Glutamatergic neuron (in vitro differentiated cells): ENCODE measurements around the gene TBCE. TPM values are rescaled to one million over a fixed set of nuclear protein-coding genes. Genes with fewer than 3 reads are reported as not detected.

Source experiments
- DNase-seq: peaks from one replicate; pipeline ENCODE4 v3.0.0; 2022
- H3K27ac Mint-ChIP-seq: one replicate; pipeline ENCODE4 v1.8.0; 2020; ENCODE audit warnings: mild to moderate bottlenecking, mixed read lengths, inconsistent platforms; ENCODE audit not compliant: unreplicated experiment
- H3K27me3 Mint-ChIP-seq: one replicate; pipeline ENCODE4 v1.8.0; 2020; ENCODE audit warnings: mild to moderate bottlenecking, moderate library complexity, mixed read lengths, inconsistent platforms; ENCODE audit not compliant: unreplicated experiment
- H3K36me3 Mint-ChIP-seq: one replicate; pipeline ENCODE4 v1.8.0; 2020; ENCODE audit warnings: mild to moderate bottlenecking, mixed read lengths, inconsistent platforms; ENCODE audit not compliant: unreplicated experiment
- H3K4me1 Mint-ChIP-seq: one replicate; pipeline ENCODE4 v1.8.0; 2020; ENCODE audit warnings: mild to moderate bottlenecking, low read depth, mixed read lengths, inconsistent platforms; ENCODE audit not compliant: unreplicated experiment
- H3K4me3 Mint-ChIP-seq: one replicate; pipeline ENCODE4 v1.8.0; 2020; ENCODE audit warnings: mild to moderate bottlenecking, mixed read lengths, inconsistent platforms; ENCODE audit not compliant: unreplicated experiment
- H3K9me3 Mint-ChIP-seq: one replicate; pipeline ENCODE4 v1.8.0; 2020; ENCODE audit warnings: mild to moderate bottlenecking, moderate library complexity, mixed read lengths, inconsistent platforms; ENCODE audit not compliant: unreplicated experiment
- total RNA-seq: library from RNA; stranded (reverse); fragmentation: NEBNext Ultra II Directional; extraction: Animal tissue kit (Norgen Biotek cat#: 25700); gene quantifications from one replicate; pipeline ENCODE4 v1.2.1, GENCODE V29; 2021; ENCODE audit not compliant: unreplicated experiment
- TF ChIP-seq, protein P1 (sequence below): fragments of 200-600 bp; sonication (generic); IDR thresholded peaks from one replicate; pipeline ENCODE4 v1.5.0; 2021; ENCODE audit not compliant: partially characterized antibody, unreplicated experiment

The TBCE gene
- total RNA-seq, 1 donor from 2014 or later = 30.7 TPM

DNA sequence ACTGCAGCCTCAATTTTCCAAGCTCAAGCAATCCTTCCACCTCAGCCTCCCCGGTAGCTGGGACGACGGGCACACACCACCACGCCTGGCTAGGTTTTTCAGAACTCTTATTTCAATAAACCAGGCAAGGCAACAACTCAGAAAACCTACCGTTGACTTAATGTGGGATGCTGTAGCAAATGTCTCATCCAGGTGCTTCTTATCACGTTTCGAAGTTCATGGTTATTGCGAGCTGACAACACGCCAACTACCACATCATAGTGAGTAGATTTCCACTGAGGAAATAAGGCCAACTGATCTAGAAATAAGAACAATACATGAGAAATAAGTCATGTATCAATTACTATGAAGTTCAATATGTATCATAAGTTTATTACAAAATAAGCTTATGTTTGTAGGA, 127.3 kb downstream of the TBCE start:
- no peak overlapping the region for H3K27ac Mint-ChIP-seq
- no peak for DNase-seq
- no peaks in the 10 kb centered on the region for H3K36me3 Mint-ChIP-seq
- no peak overlapping the region for H3K4me3 Mint-ChIP-seq
- H3K27me3 Mint-ChIP-seq = no peaks in the 10 kb centered on the region
- TF ChIP-seq, protein P1, sequence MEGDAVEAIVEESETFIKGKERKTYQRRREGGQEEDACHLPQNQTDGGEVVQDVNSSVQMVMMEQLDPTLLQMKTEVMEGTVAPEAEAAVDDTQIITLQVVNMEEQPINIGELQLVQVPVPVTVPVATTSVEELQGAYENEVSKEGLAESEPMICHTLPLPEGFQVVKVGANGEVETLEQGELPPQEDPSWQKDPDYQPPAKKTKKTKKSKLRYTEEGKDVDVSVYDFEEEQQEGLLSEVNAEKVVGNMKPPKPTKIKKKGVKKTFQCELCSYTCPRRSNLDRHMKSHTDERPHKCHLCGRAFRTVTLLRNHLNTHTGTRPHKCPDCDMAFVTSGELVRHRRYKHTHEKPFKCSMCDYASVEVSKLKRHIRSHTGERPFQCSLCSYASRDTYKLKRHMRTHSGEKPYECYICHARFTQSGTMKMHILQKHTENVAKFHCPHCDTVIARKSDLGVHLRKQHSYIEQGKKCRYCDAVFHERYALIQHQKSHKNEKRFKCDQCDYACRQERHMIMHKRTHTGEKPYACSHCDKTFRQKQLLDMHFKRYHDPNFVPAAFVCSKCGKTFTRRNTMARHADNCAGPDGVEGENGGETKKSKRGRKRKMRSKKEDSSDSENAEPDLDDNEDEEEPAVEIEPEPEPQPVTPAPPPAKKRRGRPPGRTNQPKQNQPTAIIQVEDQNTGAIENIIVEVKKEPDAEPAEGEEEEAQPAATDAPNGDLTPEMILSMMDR = no peak
- no peaks in the 10 kb centered on the region for H3K9me3 Mint-ChIP-seq
- no peaks in the 10 kb centered on the region for H3K4me1 Mint-ChIP-seq

DNA sequence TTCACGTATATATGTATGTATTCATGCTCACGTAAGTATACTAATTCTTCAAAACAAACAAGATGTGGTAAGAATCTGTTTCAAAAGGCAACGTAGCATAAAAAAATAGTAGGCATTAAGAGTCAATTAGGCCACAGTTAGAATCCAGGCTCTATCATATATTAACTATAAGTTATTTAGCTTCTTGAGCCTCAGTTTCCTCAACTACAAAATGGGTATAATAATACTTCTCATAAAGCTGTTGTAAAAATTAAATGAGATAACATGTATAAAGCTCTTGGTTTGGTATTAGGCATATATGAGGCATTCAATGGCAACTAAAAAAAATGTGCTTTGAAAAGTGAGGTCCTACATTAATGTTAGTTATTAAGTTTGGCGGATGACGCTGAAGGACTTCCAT, 127.8 kb downstream of the TBCE start:
- H3K4me3 Mint-ChIP-seq = no peak overlapping the region
- TF ChIP-seq, protein P1 = no peak
- H3K36me3 Mint-ChIP-seq = no peaks in the 10 kb centered on the region
- DNase-seq = no peak
- H3K27me3 Mint-ChIP-seq = no peaks in the 10 kb centered on the region
- no peaks in the 10 kb centered on the region for H3K4me1 Mint-ChIP-seq
- no peaks in the 10 kb centered on the region for H3K9me3 Mint-ChIP-seq
- no peak overlapping the region for H3K27ac Mint-ChIP-seq

DNA sequence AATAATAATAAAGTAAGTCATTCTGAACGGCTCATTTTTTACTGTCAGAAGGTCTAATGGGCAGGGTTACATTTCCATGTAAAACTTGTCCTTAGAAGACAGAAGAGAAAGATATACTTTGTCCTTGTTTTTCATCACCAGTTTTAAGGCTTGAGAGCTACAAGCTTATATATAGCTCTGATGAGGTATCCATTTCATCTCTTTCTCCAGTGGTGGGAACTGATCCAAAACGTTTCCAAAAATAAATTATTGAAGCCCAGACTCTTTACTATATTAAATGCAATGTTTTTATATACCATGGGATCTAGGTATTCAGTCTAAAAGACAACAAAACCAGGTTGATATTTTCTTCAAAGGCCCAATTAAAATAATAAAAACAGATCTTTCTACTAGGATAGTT, 128.3 kb downstream of the TBCE start:
- Mint-ChIP-seq H3K4me1 (no peaks in the 10 kb centered on the region), H3K4me3 (no peak overlapping the region), H3K36me3 (no peaks in the 10 kb centered on the region), H3K9me3 (no peaks in the 10 kb centered on the region), H3K27me3 (no peaks in the 10 kb centered on the region), H3K27ac (no peak overlapping the region)
- TF ChIP-seq, protein P1 = no peak
- DNase-seq = no peak

DNA sequence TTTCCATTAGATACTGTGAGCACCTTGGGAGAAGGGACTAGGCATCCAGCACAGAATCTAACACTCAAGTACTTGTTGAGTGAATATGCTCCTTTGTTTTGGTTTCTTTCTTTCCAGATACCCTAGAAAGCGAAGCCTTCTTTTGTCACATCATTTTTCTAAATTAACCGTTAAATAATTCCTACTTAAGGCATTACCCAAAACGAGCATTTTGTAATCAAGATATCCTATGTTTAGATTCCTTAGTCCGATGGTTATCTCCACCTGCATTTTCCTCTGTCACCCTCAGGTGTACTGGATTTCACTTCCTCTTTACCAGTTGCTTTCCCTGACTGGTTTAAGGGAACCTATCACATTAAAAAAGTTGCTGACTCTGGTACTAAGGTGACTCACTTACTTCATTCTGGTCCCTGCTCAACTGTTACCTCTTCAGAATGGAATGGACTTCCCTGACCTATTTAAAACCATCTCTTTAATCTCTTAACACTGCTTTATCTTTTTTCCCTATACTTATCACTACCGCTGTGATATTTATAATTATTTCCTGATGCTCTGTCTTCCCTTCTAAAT, 133.8 kb downstream of the TBCE start:
- no peaks in the 10 kb centered on the region for H3K36me3 Mint-ChIP-seq
- H3K27ac Mint-ChIP-seq = no peak overlapping the region
- DNase-seq = no peak
- H3K9me3 Mint-ChIP-seq = peaks cover 4% of the 10 kb centered on the region
- no peak overlapping the region for H3K4me3 Mint-ChIP-seq
- H3K4me1 Mint-ChIP-seq = peaks cover 10% of the 10 kb centered on the region
- H3K27me3 Mint-ChIP-seq = peaks cover 10% of the 10 kb centered on the region
- TF ChIP-seq, protein P1 = no peak

Other genes with a start within 250 kb of the TBCE start
- 166 TPM for gene TOMM20, start 238.6 kb upstream of the TBCE start, total RNA-seq
- 94.2 TPM for gene RBM34, start 206.2 kb upstream of the TBCE start, total RNA-seq
- 65.9 TPM for gene ARID4B, start 39.2 kb upstream of the TBCE start, total RNA-seq
- 53.0 TPM for gene GGPS1, start 38.9 kb upstream of the TBCE start, total RNA-seq
- gene B3GALNT2, start 137.0 kb downstream of the TBCE start, total RNA-seq = 12.3 TPM